ENCODE data around the gene YOD1. TPM values are rescaled to one million over a fixed set of nuclear protein-coding genes. Genes with fewer than 3 reads are reported as not detected.

The YOD1 gene
- total and polyA plus RNA-seq, 2 of the 13 experiments (the other 11 are each of a cell fraction or from before 2014, with no cell fraction given), result 3.4 to 9.1 TPM

GRCh38 chr1:207088701-207089626 is 38.0 kb upstream of the YOD1 start, which contains the start of gene C4BPB (continued):
- TF ChIP-seq ZFP41 (CRISPR knock-in tag; IDR thresholded peaks at IDR 0.05; ENCODE audit: borderline replicate concordance) (no peak), ZNF770 (CRISPR knock-in tag; IDR thresholded peaks at IDR 0.05) (peak; percentile 44; the same call in 1 of the 2 replicates), UBTF (CRISPR knock-in tag; IDR thresholded peaks at IDR 0.05) (peak; percentile 36; the same call in 1 of the 2 replicates), JUND (CRISPR knock-in tag; IDR thresholded peaks at IDR 0.05) (peak; percentile 49; the same call in 1 of the 2 replicates), ZNF317 (CRISPR knock-in tag; IDR thresholded peaks at IDR 0.05) (peak; percentile 75), RORA (CRISPR knock-in tag; IDR thresholded peaks at IDR 0.05) (no peak), ONECUT2 (CRISPR knock-in tag; IDR thresholded peaks at IDR 0.05) (peak; percentile 78), TBL1XR1 (IDR thresholded peaks at IDR 0.05; ENCODE audit: borderline replicate concordance, low read length, partially characterized antibody) (peak; percentile 90), RFXAP (CRISPR knock-in tag; IDR thresholded peaks at IDR 0.05; ENCODE audit: borderline replicate concordance) (peak; percentile 32; the same call in 1 of the 2 replicates), PPARG (CRISPR knock-in tag; conservative IDR thresholded peaks at IDR 0.05) (peak; percentile 82), KDM3A (CRISPR knock-in tag; IDR thresholded peaks at IDR 0.05; ENCODE audit: low read depth) (0 out of 2 replicates have a peak, but pooled peaks have one; percentile 26), MED1 (CRISPR knock-in tag; IDR thresholded peaks at IDR 0.05) (peak; percentile 89), MTA1 (CRISPR knock-in tag; IDR thresholded peaks at IDR 0.05; ENCODE audit: borderline replicate concordance) (no peak), SRSF1 (optimal IDR thresholded peaks at IDR 0.05; ENCODE audit: low read depth, low read length) (no peak), ZNF17 (CRISPR knock-in tag; IDR thresholded peaks at IDR 0.05) (no peak), EP300 (IDR thresholded peaks at IDR 0.05; ENCODE audit: low read depth in 2 of 2, low read length in 2 of 2) (peak; percentile 64 to 91; a peak in 3 of 4 replicates), EP300 (CRISPR knock-in tag; IDR thresholded peaks at IDR 0.05; ENCODE audit: borderline replicate concordance) (peak; percentile 70; the same call in 1 of the 2 replicates), RXRA (CRISPR knock-in tag; IDR thresholded peaks at IDR 0.05) (peak; percentile 87; the same call in 1 of the 2 replicates), MXD3 (CRISPR knock-in tag; IDR thresholded peaks at IDR 0.05) (no peak), ZNF556 (CRISPR knock-in tag; IDR thresholded peaks at IDR 0.05; ENCODE audit: borderline replicate concordance) (peak; percentile 80; the same call in 1 of the 2 replicates), ZNF281 (CRISPR knock-in tag; IDR thresholded peaks at IDR 0.05; ENCODE audit: borderline replicate concordance) (no peak; the same call in 1 of the 2 replicates)
